Stomach smooth muscle (tissue), 2 donors: Measurements from ENCODE around the gene DEAF1.

ENCODE experiments used
- H3K27ac ChIP-seq: one replicate; pipeline ENCODE4 v1.7.0; 2013; ENCODE audit warnings: mild to moderate bottlenecking, low read length, inconsistent platforms
- H3K27me3 ChIP-seq, 2 donors: one replicate each; pipeline ENCODE4 v1.7.0; 2013; ENCODE audit warnings: low read length in 2 of 2; ENCODE audit not compliant: insufficient read depth in 2 of 2, control insufficient read depth in 1 of 2
- H3K36me3 ChIP-seq, 2 donors: one replicate each; pipeline ENCODE4 v1.7.0; 2013; ENCODE audit warnings: low read length in 2 of 2; ENCODE audit not compliant: control insufficient read depth in 2 of 2, insufficient read depth in 2 of 2
- H3K4me1 ChIP-seq: one replicate; pipeline ENCODE4 v1.7.0; 2013; ENCODE audit warnings: low read length; ENCODE audit not compliant: control insufficient read depth, insufficient read depth
- H3K4me3 ChIP-seq, 2 donors: one replicate each; pipeline ENCODE4 v1.7.0; 2013; ENCODE audit warnings: low read length in 2 of 2
- H3K9ac ChIP-seq, 2 donors: one replicate each; pipeline ENCODE4 v1.7.0; 2013; ENCODE audit warnings: low read length in 2 of 2, mild to moderate bottlenecking in 1 of 2
- H3K9me3 ChIP-seq, 2 donors: one replicate each; pipeline ENCODE4 v1.7.0; 2013; ENCODE audit warnings: low read length in 2 of 2; ENCODE audit not compliant: control insufficient read depth in 2 of 2
- donor health status: healthy.
- donor health status: Pancreatic carcinoma.

The DEAF1 gene

DNA sequence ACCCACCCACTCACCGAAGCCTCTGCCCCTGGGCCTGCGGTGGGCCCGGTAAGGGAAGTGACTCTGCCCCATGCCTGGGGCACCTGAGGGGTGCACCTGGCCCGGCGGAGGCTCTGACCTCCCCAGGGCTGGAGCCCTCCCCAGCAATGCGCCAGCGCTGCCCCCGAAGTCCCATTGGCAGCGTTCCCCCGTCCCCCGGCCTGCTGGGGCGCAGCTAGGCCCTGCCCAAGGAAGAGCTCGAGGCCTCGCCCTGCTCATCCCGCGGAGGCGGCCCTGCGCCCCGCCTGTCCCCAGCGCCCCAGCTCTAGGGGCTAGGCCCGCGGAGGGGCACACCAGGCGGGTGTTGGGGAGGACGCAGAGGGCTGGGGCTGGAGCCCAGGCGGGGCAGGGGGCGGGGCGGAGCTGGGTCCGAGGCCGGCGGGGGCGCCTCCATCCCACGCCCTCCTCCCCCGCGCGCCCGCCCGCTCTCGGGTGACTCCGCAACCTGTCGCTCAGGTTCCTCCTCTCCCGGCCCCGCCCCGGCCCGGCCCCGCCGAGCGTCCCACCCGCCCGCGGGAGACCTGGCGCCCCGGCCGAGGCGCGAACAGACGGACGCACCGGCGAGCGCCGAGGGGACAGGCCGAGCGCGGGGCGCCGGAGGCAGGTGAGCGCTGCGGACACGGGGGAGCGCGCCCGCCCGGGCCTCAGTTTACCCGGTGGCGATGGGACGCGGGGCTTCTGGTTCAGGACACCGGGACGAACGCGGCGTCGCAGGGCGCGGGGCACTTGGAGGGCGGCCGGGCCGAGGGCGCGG is 10.8 kb upstream of the DEAF1 start, which contains the start of gene EPS8L2:
Gene EPS8L2, plus strand, starts transcription at position 586 of the 793 bp plus-strand sequence. CDS start 3,177 bp downstream, outside the sequence.
- Histone ChIP-seq H3K4me3 (peak within 1 kb of the TSS; percentile 21 to 77), H3K9ac (peak within 1 kb of the TSS; percentile 27 to 82), H3K27ac (peak within 1 kb of the TSS; percentile 58)

DNA sequence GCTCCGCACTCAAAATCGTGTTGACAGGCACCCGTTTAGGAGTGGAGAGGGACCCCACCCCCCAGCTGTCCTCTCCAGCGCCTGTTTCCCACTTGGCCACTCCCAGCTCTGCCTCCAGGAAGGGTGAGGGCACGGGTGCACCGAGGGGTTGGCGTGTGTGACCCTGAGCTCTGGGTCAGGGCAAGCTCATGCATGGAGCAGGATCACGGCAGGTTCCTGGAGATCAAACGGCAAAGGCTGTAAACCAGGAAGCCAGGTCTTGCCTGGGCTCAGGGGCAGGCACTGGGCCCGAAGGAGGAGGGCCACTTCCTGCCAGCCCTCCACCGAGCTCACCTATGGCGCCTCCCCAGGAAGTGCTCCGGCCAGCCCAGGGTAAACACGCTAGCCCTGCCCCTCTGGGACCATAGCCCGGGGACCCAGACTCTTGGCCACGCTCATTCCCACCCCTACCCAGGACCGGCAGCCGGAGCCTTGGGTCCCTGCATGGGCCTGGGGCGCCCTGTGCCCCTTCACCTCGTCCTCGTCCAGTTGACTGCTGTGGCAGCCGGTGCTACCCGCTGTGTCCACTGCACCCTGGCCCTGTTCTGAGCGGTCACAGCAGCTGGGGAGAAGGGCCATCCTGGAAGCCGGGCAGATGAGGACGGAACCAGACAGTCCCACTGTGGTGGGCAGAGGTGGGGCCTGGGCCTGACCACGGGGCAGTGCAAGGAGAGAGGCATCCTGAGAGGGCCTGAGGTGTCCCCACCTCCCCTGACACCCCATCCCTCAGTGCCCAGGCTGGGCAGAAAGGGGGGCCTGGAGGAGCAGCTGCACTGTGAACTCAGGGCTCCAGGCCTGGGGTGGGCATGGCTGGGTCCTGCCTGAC is 10.0 kb upstream of the DEAF1 start:
- Histone ChIP-seq H3K27me3 (peaks cover 0 to 26% of the 10 kb centered on the region in 2 donors), H3K9me3 (no peaks in the 10 kb centered on the region), H3K9ac (peak overlapping the region in 1 of 2 donors; percentile 62), H3K4me3 (peak overlapping the region in 1 of 2 donors; percentile 54), H3K4me1 (peaks cover 40% of the 10 kb centered on the region), H3K36me3 (peaks cover 4 to 8% of the 10 kb centered on the region in 2 donors), H3K27ac (peak overlapping the region; percentile 24)

More for the DNA sequence above, 10.8 kb upstream of the DEAF1 start, which contains the start of gene EPS8L2:
- Histone ChIP-seq H3K27me3 (peaks cover 0 to 29% of the 10 kb centered on the region in 2 donors), H3K36me3 (peaks cover 4% of the 10 kb centered on the region in 2 donors), H3K4me1 (peaks cover 42% of the 10 kb centered on the region), H3K9me3 (no peaks in the 10 kb centered on the region)

GRCh38 chr11:704228-704674 is 9.2 kb upstream of the DEAF1 start:
- H3K27ac ChIP-seq = no peak overlapping the region
- peaks cover 0 to 19% of the 10 kb centered on the region in 2 donors for H3K27me3 ChIP-seq
- no peak overlapping the region for H3K4me3 ChIP-seq
- H3K36me3 ChIP-seq = peaks cover 4 to 8% of the 10 kb centered on the region in 2 donors
- peaks cover 40% of the 10 kb centered on the region for H3K4me1 ChIP-seq
- no peaks in the 10 kb centered on the region for H3K9me3 ChIP-seq
- H3K9ac ChIP-seq = no peak overlapping the region

- Histone ChIP-seq H3K4me1 (peaks cover 44% of the 10 kb centered on the region), H3K27me3 (peaks cover 0 to 19% of the 10 kb centered on the region in 2 donors), H3K36me3 (peaks cover 4 to 8% of the 10 kb centered on the region in 2 donors), H3K9me3 (no peaks in the 10 kb centered on the region), H3K4me3 (no peak overlapping the region), H3K27ac (no peak overlapping the region), H3K9ac (no peak overlapping the region)
Measured at GRCh38 chr11:703506-703905, 8.5 kb upstream of the DEAF1 start.

- H3K36me3 ChIP-seq = peaks cover 4 to 8% of the 10 kb centered on the region in 2 donors
- H3K9me3 ChIP-seq = no peaks in the 10 kb centered on the region
- no peak overlapping the region for H3K9ac ChIP-seq
- H3K4me3 ChIP-seq = no peak overlapping the region
- peak overlapping the region; percentile 11 for H3K27ac ChIP-seq
- H3K27me3 ChIP-seq = peaks cover 0 to 17% of the 10 kb centered on the region in 2 donors
- H3K4me1 ChIP-seq = peaks cover 52% of the 10 kb centered on the region
Measured at GRCh38 chr11:702462-703461, 7.7 kb upstream of the DEAF1 start.

- Histone ChIP-seq H3K9ac (no peak overlapping the region), H3K36me3 (peaks cover 4 to 8% of the 10 kb centered on the region in 2 donors), H3K4me1 (peaks cover 51% of the 10 kb centered on the region), H3K27ac (no peak overlapping the region), H3K27me3 (peaks cover 0 to 10% of the 10 kb centered on the region in 2 donors), H3K9me3 (no peaks in the 10 kb centered on the region), H3K4me3 (no peak overlapping the region)
Measured at GRCh38 chr11:701741-702461, 6.9 kb upstream of the DEAF1 start.

GRCh38 chr11:699753-700152 is 4.7 kb upstream of the DEAF1 start:
- no peaks in the 10 kb centered on the region for H3K9me3 ChIP-seq
- peak overlapping the region in 1 of 2 donors; percentile 13 for H3K9ac ChIP-seq

DNA sequence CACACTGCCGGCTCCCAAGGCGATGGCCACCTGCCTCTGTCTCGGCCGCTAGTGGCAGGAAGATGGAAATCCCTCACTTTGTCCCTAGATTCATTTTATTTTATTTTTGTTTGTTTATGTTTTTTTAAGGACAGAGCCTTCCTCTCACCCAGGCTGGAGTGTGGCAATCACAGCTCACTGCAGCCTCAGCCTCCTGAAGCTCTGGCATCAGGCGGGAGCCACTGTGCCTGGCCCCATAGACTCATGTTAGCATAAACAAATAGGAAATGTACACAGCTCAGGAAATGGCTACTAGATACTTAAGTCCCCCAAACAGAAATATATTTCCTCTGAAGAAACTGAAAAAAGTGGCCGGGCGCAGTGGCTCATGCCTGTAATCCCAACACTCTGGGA is 4.1 kb upstream of the DEAF1 start:
- no peaks in the 10 kb centered on the region for H3K9me3 ChIP-seq
- H3K36me3 ChIP-seq = peaks cover 4 to 8% of the 10 kb centered on the region in 2 donors
- no peak overlapping the region for H3K4me3 ChIP-seq
- no peak overlapping the region for H3K9ac ChIP-seq
- H3K4me1 ChIP-seq = peaks cover 43% of the 10 kb centered on the region
- H3K27me3 ChIP-seq = no peaks in the 10 kb centered on the region
- no peak overlapping the region for H3K27ac ChIP-seq

More at GRCh38 chr11:699753-700152, 4.7 kb upstream of the DEAF1 start:
- Histone ChIP-seq H3K27me3 (no peaks in the 10 kb centered on the region), H3K36me3 (peaks cover 4 to 8% of the 10 kb centered on the region in 2 donors), H3K4me3 (no peak overlapping the region), H3K27ac (no peak overlapping the region), H3K4me1 (peaks cover 41% of the 10 kb centered on the region)

DNA sequence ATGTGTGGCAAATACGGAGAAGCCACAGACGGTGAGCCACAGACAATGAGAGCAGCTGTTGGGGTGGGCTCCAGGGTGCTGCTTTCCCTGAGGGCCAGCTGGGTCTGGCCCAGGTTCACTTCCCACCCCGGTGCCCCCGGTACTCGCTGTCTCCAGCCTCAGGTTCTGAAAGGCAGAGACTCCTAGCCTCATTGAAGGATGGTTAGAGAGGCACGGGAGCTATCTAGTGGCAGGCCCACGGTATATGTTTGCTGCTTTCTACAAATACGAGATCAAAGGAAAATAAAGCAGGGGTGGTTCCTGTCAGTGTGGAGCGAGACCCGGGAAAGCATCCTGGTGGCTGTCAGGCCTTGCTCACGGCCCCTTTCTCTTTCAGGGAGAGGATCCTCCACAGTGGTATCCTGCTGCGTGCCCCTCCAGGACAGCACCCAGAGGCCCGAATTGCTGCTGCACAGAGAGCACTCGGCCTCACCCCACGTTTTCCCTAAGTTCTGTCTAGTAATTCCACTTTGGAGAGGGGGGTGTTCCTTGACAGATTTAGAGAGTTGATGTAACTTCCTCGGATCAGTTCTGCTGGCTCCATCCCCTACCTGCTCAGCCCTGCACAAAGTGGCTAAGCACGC is 3.6 kb upstream of the DEAF1 start:
- peak overlapping the region in 1 of 2 donors; percentile 61 for H3K9ac ChIP-seq
- H3K27ac ChIP-seq = peak overlapping the region; percentile 98
- no peaks in the 10 kb centered on the region for H3K27me3 ChIP-seq
- H3K4me3 ChIP-seq = no peak overlapping the region
- H3K36me3 ChIP-seq = peaks cover 4 to 8% of the 10 kb centered on the region in 2 donors
- H3K4me1 ChIP-seq = peaks cover 48% of the 10 kb centered on the region
- H3K9me3 ChIP-seq = no peaks in the 10 kb centered on the region
